ENCODE results near the gene DCAF10.

DNA sequence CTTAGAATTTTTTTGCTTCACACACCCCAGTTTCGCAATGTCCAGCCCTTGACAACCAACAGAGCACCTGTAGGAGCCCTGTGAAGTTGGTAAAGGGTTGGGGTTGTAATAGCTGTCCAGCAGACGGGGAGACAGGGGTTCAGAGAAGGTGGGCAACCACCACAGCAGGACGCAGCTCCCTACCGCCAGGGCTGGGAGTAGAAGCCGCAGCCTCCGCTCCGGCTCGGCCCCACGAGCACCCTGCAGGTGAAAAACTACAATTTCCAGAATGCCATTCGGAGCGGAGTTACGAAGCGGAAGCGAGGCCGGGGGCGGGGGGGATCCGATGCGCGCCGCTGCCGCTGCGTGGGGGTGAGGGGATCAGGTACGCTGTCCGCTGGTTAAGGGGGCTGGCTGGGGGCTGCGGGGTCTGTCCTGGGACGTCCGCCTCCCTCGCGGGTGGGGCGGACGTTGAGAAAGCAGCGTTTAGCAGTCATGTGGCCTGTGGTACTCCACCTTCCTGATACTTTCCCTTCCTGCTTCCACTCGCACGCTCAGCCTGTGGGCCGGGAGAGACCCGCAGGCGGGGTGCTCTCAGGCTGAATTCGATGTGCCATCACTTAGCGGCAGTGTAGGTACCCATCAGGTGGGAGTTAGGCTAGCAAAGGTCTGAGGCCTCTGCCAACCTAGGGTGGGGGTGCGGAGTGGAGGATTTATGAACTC lies 47.0 kb upstream of the DCAF10 start, which contains the start of gene TRMT10B:
- TF ChIP-seq CTBP1 (IDR thresholded peaks at IDR 0.05; ENCODE audit: borderline replicate concordance): no peak
- no peak for TF ChIP-seq SP1 (IDR thresholded peaks at IDR 0.05)
- TF ChIP-seq TARDBP (IDR thresholded peaks at IDR 0.05): no peak
- TF ChIP-seq NFRKB (IDR thresholded peaks at IDR 0.05): no peak
- no peak for TF ChIP-seq ELF4 (IDR thresholded peaks at IDR 0.05)

Measured in HEK293T (cell line).